Neutrophil (primary cell): Measurements from ENCODE around the gene PPARA.

Experiments
- H3K27ac ChIP-seq: fragments of 200-600 bp; sonication (generic); 2 replicates; pipeline ENCODE4 v1.5.1; 2016; ENCODE audit warnings: mild to moderate bottlenecking, moderate library complexity
- H3K27me3 ChIP-seq: fragments of 200-600 bp; sonication (generic); 2 replicates; pipeline ENCODE4 v1.6.0; 2016; ENCODE audit warnings: mild to moderate bottlenecking
- H3K36me3 ChIP-seq: fragments of 200-600 bp; sonication (generic); 2 replicates; pipeline ENCODE4 v1.5.1; 2017
- H3K4me1 ChIP-seq, 2 experiments: fragments of 200-600 bp in 1 of 2; sonication (generic) in 1 of 2; 1 replicate in 1 of 2; 2 replicates in 1 of 2; pipeline versions ENCODE4 v1.5.1 to v1.6.1; 2013 to 2016; ENCODE audit warnings: low read depth in 1 of 2, low read length in 1 of 2, mild to moderate bottlenecking in 1 of 2, moderate library complexity in 1 of 2; ENCODE audit not compliant: control insufficient read depth in 1 of 2, insufficient read depth in 1 of 2
- H3K4me3 ChIP-seq, 2 experiments: fragments of 200-600 bp in 1 of 2; sonication (generic) in 1 of 2; 1 replicate in 1 of 2; 2 replicates in 1 of 2; pipeline ENCODE4 v1.5.1; 2013 to 2016; ENCODE audit warnings: low read depth in 1 of 2, low read length in 1 of 2, mild to moderate bottlenecking in 1 of 2, moderate library complexity in 1 of 2
- H3K9me3 ChIP-seq: fragments of 200-600 bp; sonication (generic); 2 replicates; pipeline ENCODE4 v1.5.1; 2016
- CTCF ChIP-seq: fragments of 200-600 bp; sonication (generic); IDR thresholded peaks from 2 replicates; pipeline ENCODE4 v1.5.1; 2016; ENCODE audit warnings: antibody characterized with exemption

The PPARA gene

GRCh38 chr22:46133588-46133855, 16.8 kb upstream of the PPARA start:
- no peaks in the 10 kb centered on the region for H3K9me3 ChIP-seq
- peaks cover 18% of the 10 kb centered on the region for H3K27me3 ChIP-seq
- H3K4me1 ChIP-seq: peaks cover 5 to 10% of the 10 kb centered on the region in 2 experiments
- H3K4me3 ChIP-seq: no peak overlapping the region
- H3K27ac ChIP-seq: no peak overlapping the region
- H3K36me3 ChIP-seq: no peaks in the 10 kb centered on the region
- TF ChIP-seq CTCF: no peak

- Histone ChIP-seq H3K27me3 (peaks cover 12% of the 10 kb centered on the region), H3K36me3 (no peaks in the 10 kb centered on the region), H3K4me3 (no peak overlapping the region), H3K4me1 (peaks cover 5 to 9% of the 10 kb centered on the region in 2 experiments), H3K27ac (no peak overlapping the region), H3K9me3 (no peaks in the 10 kb centered on the region)
- TF ChIP-seq CTCF: no peak
Measured at GRCh38 chr22:46134111-46134705, 16.1 kb upstream of the PPARA start.

GRCh38 chr22:46135611-46136485, 14.5 kb upstream of the PPARA start:
- TF ChIP-seq CTCF: no peak
- H3K4me1 ChIP-seq: no peaks in the 10 kb centered on the region
- H3K4me3 ChIP-seq: no peak overlapping the region
- H3K27ac ChIP-seq: no peak overlapping the region
- H3K36me3 ChIP-seq: no peaks in the 10 kb centered on the region
- no peaks in the 10 kb centered on the region for H3K9me3 ChIP-seq
- H3K27me3 ChIP-seq: no peaks in the 10 kb centered on the region

- no peak overlapping the region for H3K4me3 ChIP-seq
- H3K4me1 ChIP-seq: no peaks in the 10 kb centered on the region
- no peak for TF ChIP-seq CTCF
- no peaks in the 10 kb centered on the region for H3K27me3 ChIP-seq
- no peak overlapping the region for H3K27ac ChIP-seq
- no peaks in the 10 kb centered on the region for H3K9me3 ChIP-seq
- no peaks in the 10 kb centered on the region for H3K36me3 ChIP-seq
Measured at GRCh38 chr22:46136486-46137217, 13.7 kb upstream of the PPARA start.

- H3K4me1 ChIP-seq: no peaks in the 10 kb centered on the region
- no peak overlapping the region for H3K27ac ChIP-seq
Measured at GRCh38 chr22:46137218-46137766, 13.0 kb upstream of the PPARA start.

More at GRCh38 chr22:46137218-46137766, 13.0 kb upstream of the PPARA start:
- no peak for TF ChIP-seq CTCF
- no peaks in the 10 kb centered on the region for H3K36me3 ChIP-seq
- H3K9me3 ChIP-seq: no peaks in the 10 kb centered on the region
- no peak overlapping the region for H3K4me3 ChIP-seq
- no peaks in the 10 kb centered on the region for H3K27me3 ChIP-seq
